H9 (cell line): ENCODE measurements around the gene RELCH. TPM values are rescaled to one million over a fixed set of nuclear protein-coding genes. Genes with fewer than 3 reads are reported as not detected.

Source experiments
- DNase-seq: peaks from one replicate; pipeline ENCODE4 v3.0.0-alpha.2; 2017
- H2AFZ ChIP-seq: one replicate; pipeline ENCODE4 v1.6.1; 2013; ENCODE audit warnings: mild to moderate bottlenecking, low read length, control low read depth, moderate library complexity
- H2AK5ac ChIP-seq: 2 replicates; pipeline ENCODE4 v1.6.1; 2013; ENCODE audit warnings: low read length, control low read depth, mixed read lengths; ENCODE audit not compliant: insufficient read length
- H2BK120ac ChIP-seq: one replicate; pipeline ENCODE4 v1.6.1; 2013; ENCODE audit warnings: low read depth, mild to moderate bottlenecking, low read length, control low read depth, inconsistent platforms; ENCODE audit not compliant: poor library complexity, severe bottlenecking
- H2BK12ac ChIP-seq: 2 replicates; pipeline ENCODE4 v1.6.1; 2013; ENCODE audit warnings: low read length, control low read depth, mixed read lengths, low read depth; ENCODE audit not compliant: insufficient read length
- H2BK15ac ChIP-seq: 2 replicates; pipeline ENCODE4 v1.6.1; 2013; ENCODE audit warnings: low read depth, low read length, control low read depth
- H2BK20ac ChIP-seq: one replicate; pipeline ENCODE4 v1.6.1; 2013; ENCODE audit warnings: low read depth, mild to moderate bottlenecking, low read length, control low read depth, inconsistent platforms; ENCODE audit not compliant: poor library complexity, severe bottlenecking
- H2BK5ac ChIP-seq: 2 replicates; pipeline ENCODE4 v1.6.1; 2013; ENCODE audit warnings: low read length, control low read depth, mixed read lengths; ENCODE audit not compliant: insufficient read length
- H3K14ac ChIP-seq: 2 replicates; pipeline ENCODE4 v1.6.1; 2013; ENCODE audit warnings: low read length, control low read depth; ENCODE audit not compliant: insufficient read depth
- H3K18ac ChIP-seq: 2 replicates; pipeline ENCODE4 v1.6.1; 2013; ENCODE audit warnings: low read depth, mild to moderate bottlenecking, mixed read lengths, low read length, control low read depth; ENCODE audit not compliant: insufficient read length
- H3K23ac ChIP-seq: 2 replicates; pipeline ENCODE4 v1.6.1; 2013; ENCODE audit warnings: low read length, control low read depth, mixed read lengths, low read depth; ENCODE audit not compliant: insufficient read length
- H3K23me2 ChIP-seq: 2 replicates; pipeline ENCODE4 v1.6.1; 2013; ENCODE audit warnings: low read depth, mild to moderate bottlenecking, mixed read lengths, low read length, control low read depth; ENCODE audit not compliant: insufficient read length, poor library complexity, severe bottlenecking
- H3K27ac ChIP-seq: 2 replicates; pipeline ENCODE4 v1.5.1; 2013; ENCODE audit warnings: low read length, control low read depth, mixed read lengths, low read depth; ENCODE audit not compliant: insufficient read length
- H3K27me3 ChIP-seq: 2 replicates; pipeline ENCODE4 v1.6.1; 2013; ENCODE audit warnings: low read length, control low read depth, inconsistent platforms; ENCODE audit not compliant: insufficient read depth
- H3K4ac ChIP-seq: 2 replicates; pipeline ENCODE4 v1.6.1; 2013; ENCODE audit warnings: low read depth, mild to moderate bottlenecking, control low read depth, inconsistent platforms, low read length, moderate library complexity
- H3K4me1 ChIP-seq: 2 replicates; pipeline ENCODE4 v1.6.1; 2013; ENCODE audit warnings: low read length, control low read depth, inconsistent platforms; ENCODE audit not compliant: insufficient read depth
- H3K4me2 ChIP-seq: 2 replicates; pipeline ENCODE4 v1.6.1; 2013; ENCODE audit warnings: low read length, control low read depth, mixed read lengths; ENCODE audit not compliant: insufficient read length, insufficient read depth
- H3K56ac ChIP-seq: 2 replicates; pipeline ENCODE4 v1.6.1; 2013; ENCODE audit warnings: low read depth, mild to moderate bottlenecking, mixed read lengths, low read length, control low read depth; ENCODE audit not compliant: insufficient read length
- H3K79me1 ChIP-seq: 2 replicates; pipeline ENCODE4 v1.6.1; 2013; ENCODE audit warnings: low read depth, mild to moderate bottlenecking, moderate library complexity, low read length, control low read depth, inconsistent platforms; ENCODE audit not compliant: insufficient read depth, poor library complexity, severe bottlenecking
- H3K79me2 ChIP-seq: 2 replicates; pipeline ENCODE4 v1.6.1; 2013; ENCODE audit warnings: low read length, control low read depth, inconsistent platforms; ENCODE audit not compliant: insufficient read depth
- H3K9ac ChIP-seq: 2 replicates; pipeline ENCODE4 v1.6.1; 2013; ENCODE audit warnings: low read length, control low read depth, mixed read lengths; ENCODE audit not compliant: insufficient read length; ENCODE audit errors: extremely low read depth
- H3K9me3 ChIP-seq: one replicate; pipeline ENCODE4 v1.6.1; 2013; ENCODE audit warnings: low read depth, low read length, inconsistent platforms; ENCODE audit not compliant: control insufficient read depth
- H3T11ph ChIP-seq: one replicate; pipeline ENCODE4 v1.6.1; 2013; ENCODE audit warnings: mild to moderate bottlenecking, low read length, control low read depth, inconsistent platforms
- H4K20me1 ChIP-seq: one replicate; pipeline ENCODE4 v1.6.1; 2013; ENCODE audit not compliant: control insufficient read depth, insufficient read length, insufficient read depth
- H4K5ac ChIP-seq: 2 replicates; pipeline ENCODE4 v1.6.1; 2013; ENCODE audit warnings: low read depth, mild to moderate bottlenecking, mixed read lengths, low read length, control low read depth; ENCODE audit not compliant: insufficient read length
- H4K8ac ChIP-seq: replicated peaks from 2 replicates; pipeline ENCODE4 v1.6.1; 2013; ENCODE audit warnings: low read length, control low read depth, mixed read lengths, low read depth; ENCODE audit not compliant: insufficient read length
- H4K91ac ChIP-seq: 2 replicates; pipeline ENCODE4 v1.6.1; 2013; ENCODE audit warnings: low read depth, mild to moderate bottlenecking, moderate library complexity, mixed read lengths, low read length, control low read depth; ENCODE audit not compliant: insufficient read length
- H3K27ac Mint-ChIP-seq, 3 experiments: 2 replicates in 2 of 3; 3 replicates in 1 of 3; pipeline ENCODE4 v1.8.0; 2020 to 2021; ENCODE audit warnings: mixed read lengths in 3 of 3, mild to moderate bottlenecking in 1 of 3, moderate library complexity in 1 of 3
- H3K27me3 Mint-ChIP-seq: 2 replicates; pipeline ENCODE4 v1.8.0; 2021; ENCODE audit warnings: low read depth, mild to moderate bottlenecking, moderate library complexity, mixed read lengths
- H3K36me3 Mint-ChIP-seq, 3 experiments: 2 replicates in 2 of 3; 3 replicates in 1 of 3; pipeline ENCODE4 v1.8.0; 2020 to 2021; ENCODE audit warnings: low read depth in 3 of 3, mixed read lengths in 3 of 3; ENCODE audit not compliant: insufficient read depth in 1 of 3
- H3K4me1 Mint-ChIP-seq, 2 experiments: 2 replicates each; pipeline ENCODE4 v1.8.0; 2020; ENCODE audit warnings: mixed read lengths in 2 of 2
- H3K4me3 Mint-ChIP-seq, 2 experiments: 2 replicates in 1 of 2; 3 replicates in 1 of 2; pipeline ENCODE4 v1.8.0; 2020 to 2021; ENCODE audit warnings: mild to moderate bottlenecking in 2 of 2, mixed read lengths in 2 of 2, moderate library complexity in 1 of 2
- H3K9me3 Mint-ChIP-seq, 2 experiments: 2 replicates in 1 of 2; 3 replicates in 1 of 2; pipeline ENCODE4 v1.8.0; 2020; ENCODE audit warnings: mild to moderate bottlenecking in 2 of 2, mixed read lengths in 2 of 2, moderate library complexity in 1 of 2
- CTCF ChIP-seq: fragments of 200-600 bp; sonication (generic); conservative IDR thresholded peaks from 3 replicates; pipeline ENCODE4 v1.8.0; 2021; ENCODE audit warnings: antibody characterized with exemption, mild to moderate bottlenecking
- WGBS: extraction: QIAGEN DNeasy Blood & Tissue Kit; methylation state at CpG from one replicate; pipeline ENCODE4 v1.1.7; 2013; ENCODE audit warnings: missing lambda C conversion rate, low lambda C conversion rate, mixed read lengths; ENCODE audit not compliant: insufficient read length; ENCODE audit errors: extremely low coverage; 5-methylcytosine and 5-hydroxymethylcytosine counted together
- total RNA-seq: library from RNA; stranded (reverse); gene quantifications from 2 replicates; pipeline ENCODE4 v1.2.1, GENCODE V29; 2021

The RELCH gene
- total RNA-seq, 1 experiment from 2014 or later, result 32.3 TPM

GRCh38 chr18:62239475-62239874 is 52.4 kb downstream of the RELCH start:
- DNase-seq, result no peak
- Histone ChIP-seq H3K14ac (no peak overlapping the region), H3K27me3 (no peaks in the 10 kb centered on the region), H4K20me1 (no peaks in the 10 kb centered on the region), H3K4ac (no peak overlapping the region), H2BK120ac (no peak overlapping the region), H2AK5ac (no peak overlapping the region), H2BK15ac (no peak overlapping the region), H3K9ac (no peak overlapping the region), H4K91ac (no peak overlapping the region), H2AFZ (no peak overlapping the region), H3K9me3 (no peaks in the 10 kb centered on the region), H3K56ac (no peak overlapping the region), H4K8ac (no peak overlapping the region), H3K79me2 (no peaks in the 10 kb centered on the region), H2BK20ac (no peak overlapping the region), H4K5ac (no peak overlapping the region), H2BK5ac (no peak overlapping the region), H3K4me2 (no peak overlapping the region), H3K27ac (no peak overlapping the region), H3K18ac (no peak overlapping the region), H3K79me1 (no peaks in the 10 kb centered on the region), H3K4me1 (no peaks in the 10 kb centered on the region), H3K23ac (no peak overlapping the region), H3K23me2 (no peaks in the 10 kb centered on the region), H3T11ph (no peak overlapping the region), H2BK12ac (no peak overlapping the region)
- no peaks in the 10 kb centered on the region for H3K4me1 Mint-ChIP-seq
- H3K4me3 Mint-ChIP-seq, result no peak overlapping the region
- peaks cover 3 to 8% of the 10 kb centered on the region in 2 experiments; a peak in 2 of 5 replicates for H3K9me3 Mint-ChIP-seq
- H3K36me3 Mint-ChIP-seq, result peaks cover 14 to 20% (median 16%) of the 10 kb centered on the region in 3 experiments; a peak in 6 of 7 replicates
- no peak overlapping the region for H3K27ac Mint-ChIP-seq
- peak; percentile 42; the same call in 2 of the 3 replicates for TF ChIP-seq CTCF
- H3K27me3 Mint-ChIP-seq, result no peaks in the 10 kb centered on the region
- no CpG with 5 or more reads among the region's 3 CpGs for WGBS
